HT1080 (cell line): ENCODE measurements around the gene GDPD5. TPM values are rescaled to one million over a fixed set of nuclear protein-coding genes. Genes with fewer than 3 reads are reported as not detected.

Experiments
- DNase-seq: peaks from one replicate; pipeline ENCODE4 v3.0.0-alpha.2; 2015; ENCODE audit warnings: low read depth
- total RNA-seq: library from RNA; depleted of rRNA; stranded (reverse); fragments of >200 nt; shearing (Covaris generic); gene quantifications from 2 replicates; pipeline ENCODE4 v1.2.3, GENCODE V29; 2014

Gene GDPD5
- total RNA-seq, 1 experiment from 2014 or later, result 53.2 TPM

GRCh38 chr11:75473684-75474083, 52.1 kb downstream of the GDPD5 start:
- DNase-seq, result no peak

GRCh38 chr11:75472081-75472732, 53.5 kb downstream of the GDPD5 start:
- DNase-seq, result no peak

- no peak for DNase-seq
These were observed 54.4 kb downstream of the GDPD5 start for GRCh38 chr11:75471176-75471973.

GRCh38 chr11:75470476-75471080, 55.2 kb downstream of the GDPD5 start:
- DNase-seq, result no peak

GRCh38 chr11:75469785-75470405, 55.8 kb downstream of the GDPD5 start:
- no peak for DNase-seq

GRCh38 chr11:75468534-75469340, 57.0 kb downstream of the GDPD5 start:
- no peak for DNase-seq

GRCh38 chr11:75467881-75468280, 57.9 kb downstream of the GDPD5 start:
- no peak for DNase-seq

GRCh38 chr11:75467311-75467710, 58.4 kb downstream of the GDPD5 start:
- no peak for DNase-seq

GRCh38 chr11:75465701-75466531, 59.8 kb downstream of the GDPD5 start:
- no peak for DNase-seq

- DNase-seq, result no peak
These were observed 62.5 kb downstream of the GDPD5 start for GRCh38 chr11:75463106-75463774.

- no peak for DNase-seq
These were observed 63.6 kb downstream of the GDPD5 start for GRCh38 chr11:75462117-75462653.

- no peak for DNase-seq
These were observed 64.6 kb downstream of the GDPD5 start for GRCh38 chr11:75461151-75461550.

- no peak for DNase-seq
These were observed 69.1 kb downstream of the GDPD5 start for GRCh38 chr11:75456596-75457183.

GRCh38 chr11:75454987-75455386, 70.8 kb downstream of the GDPD5 start:
- no peak for DNase-seq

- no peak for DNase-seq
These were observed 71.7 kb downstream of the GDPD5 start for GRCh38 chr11:75453916-75454655.

GRCh38 chr11:75450826-75451821, 74.6 kb downstream of the GDPD5 start:
- DNase-seq, result no peak

- no peak for DNase-seq
These were observed 75.5 kb downstream of the GDPD5 start for GRCh38 chr11:75450236-75450635.
